ENCODE results near the gene CLPTM1L. TPM values are rescaled to one million over a fixed set of nuclear protein-coding genes. Genes with fewer than 3 reads are reported as not detected.

CLPTM1L gene
- total and polyA plus RNA-seq, 9 of the 15 experiments (the other 6 are each of a cell fraction or from before 2014, with no cell fraction given), result 3.5 to 217 (median 177) TPM

DNA sequence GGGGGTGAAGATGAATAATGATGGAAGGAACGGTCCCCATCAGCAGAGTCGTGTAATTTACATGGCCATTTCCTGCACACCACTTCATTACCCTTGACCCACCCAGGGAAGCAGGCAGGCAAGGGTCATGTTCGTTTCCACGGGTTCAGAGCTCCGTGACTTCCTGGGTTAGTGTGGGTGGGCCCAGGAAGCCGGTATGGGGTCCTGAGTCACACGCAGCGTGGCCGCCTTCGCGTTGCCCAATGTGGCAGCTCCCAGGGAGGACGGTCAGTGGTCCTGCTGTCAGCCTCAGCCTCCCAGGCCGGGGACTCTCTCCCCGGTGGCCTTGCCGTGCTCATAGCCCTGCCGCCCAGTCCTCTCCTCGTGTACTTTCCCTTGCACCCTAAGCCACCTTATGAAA is 44.9 kb downstream of the CLPTM1L start (continued):
- TF ChIP-seq NR4A1 (CRISPR knock-in tag; IDR thresholded peaks at IDR 0.05) (no peak), NR4A1 (tag; IDR thresholded peaks at IDR 0.05) (no peak), SNIP1 (IDR thresholded peaks at IDR 0.05; ENCODE audit: low read depth) (no peak), FUS (optimal IDR thresholded peaks at IDR 0.05; ENCODE audit: low read depth, low read length) (no peak), TEAD1 (CRISPR knock-in tag; IDR thresholded peaks at IDR 0.05) (no peak), ZKSCAN3 (CRISPR knock-in tag; IDR thresholded peaks at IDR 0.05) (no peak), PHB (CRISPR knock-in tag; IDR thresholded peaks at IDR 0.05) (no peak), ZFP36 (IDR thresholded peaks at IDR 0.05; ENCODE audit: low read depth, low read length, partially characterized antibody) (no peak), CC2D1A (IDR thresholded peaks at IDR 0.05) (no peak)
- TF ChIP-seq, protein P1, sequence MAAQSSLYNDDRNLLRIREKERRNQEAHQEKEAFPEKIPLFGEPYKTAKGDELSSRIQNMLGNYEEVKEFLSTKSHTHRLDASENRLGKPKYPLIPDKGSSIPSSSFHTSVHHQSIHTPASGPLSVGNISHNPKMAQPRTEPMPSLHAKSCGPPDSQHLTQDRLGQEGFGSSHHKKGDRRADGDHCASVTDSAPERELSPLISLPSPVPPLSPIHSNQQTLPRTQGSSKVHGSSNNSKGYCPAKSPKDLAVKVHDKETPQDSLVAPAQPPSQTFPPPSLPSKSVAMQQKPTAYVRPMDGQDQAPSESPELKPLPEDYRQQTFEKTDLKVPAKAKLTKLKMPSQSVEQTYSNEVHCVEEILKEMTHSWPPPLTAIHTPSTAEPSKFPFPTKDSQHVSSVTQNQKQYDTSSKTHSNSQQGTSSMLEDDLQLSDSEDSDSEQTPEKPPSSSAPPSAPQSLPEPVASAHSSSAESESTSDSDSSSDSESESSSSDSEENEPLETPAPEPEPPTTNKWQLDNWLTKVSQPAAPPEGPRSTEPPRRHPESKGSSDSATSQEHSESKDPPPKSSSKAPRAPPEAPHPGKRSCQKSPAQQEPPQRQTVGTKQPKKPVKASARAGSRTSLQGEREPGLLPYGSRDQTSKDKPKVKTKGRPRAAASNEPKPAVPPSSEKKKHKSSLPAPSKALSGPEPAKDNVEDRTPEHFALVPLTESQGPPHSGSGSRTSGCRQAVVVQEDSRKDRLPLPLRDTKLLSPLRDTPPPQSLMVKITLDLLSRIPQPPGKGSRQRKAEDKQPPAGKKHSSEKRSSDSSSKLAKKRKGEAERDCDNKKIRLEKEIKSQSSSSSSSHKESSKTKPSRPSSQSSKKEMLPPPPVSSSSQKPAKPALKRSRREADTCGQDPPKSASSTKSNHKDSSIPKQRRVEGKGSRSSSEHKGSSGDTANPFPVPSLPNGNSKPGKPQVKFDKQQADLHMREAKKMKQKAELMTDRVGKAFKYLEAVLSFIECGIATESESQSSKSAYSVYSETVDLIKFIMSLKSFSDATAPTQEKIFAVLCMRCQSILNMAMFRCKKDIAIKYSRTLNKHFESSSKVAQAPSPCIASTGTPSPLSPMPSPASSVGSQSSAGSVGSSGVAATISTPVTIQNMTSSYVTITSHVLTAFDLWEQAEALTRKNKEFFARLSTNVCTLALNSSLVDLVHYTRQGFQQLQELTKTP (IDR thresholded peaks at IDR 0.05; ENCODE audit: low read depth in 1 of 2, partially characterized antibody in 2 of 2), result no peak
- TF ChIP-seq, protein P2, sequence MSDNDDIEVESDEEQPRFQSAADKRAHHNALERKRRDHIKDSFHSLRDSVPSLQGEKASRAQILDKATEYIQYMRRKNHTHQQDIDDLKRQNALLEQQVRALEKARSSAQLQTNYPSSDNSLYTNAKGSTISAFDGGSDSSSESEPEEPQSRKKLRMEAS (CRISPR knock-in tag; IDR thresholded peaks at IDR 0.05), result no peak

All from K562 (cell line).